ENCODE measurements around the gene ZC3HAV1L.

ZC3HAV1L gene

DNA sequence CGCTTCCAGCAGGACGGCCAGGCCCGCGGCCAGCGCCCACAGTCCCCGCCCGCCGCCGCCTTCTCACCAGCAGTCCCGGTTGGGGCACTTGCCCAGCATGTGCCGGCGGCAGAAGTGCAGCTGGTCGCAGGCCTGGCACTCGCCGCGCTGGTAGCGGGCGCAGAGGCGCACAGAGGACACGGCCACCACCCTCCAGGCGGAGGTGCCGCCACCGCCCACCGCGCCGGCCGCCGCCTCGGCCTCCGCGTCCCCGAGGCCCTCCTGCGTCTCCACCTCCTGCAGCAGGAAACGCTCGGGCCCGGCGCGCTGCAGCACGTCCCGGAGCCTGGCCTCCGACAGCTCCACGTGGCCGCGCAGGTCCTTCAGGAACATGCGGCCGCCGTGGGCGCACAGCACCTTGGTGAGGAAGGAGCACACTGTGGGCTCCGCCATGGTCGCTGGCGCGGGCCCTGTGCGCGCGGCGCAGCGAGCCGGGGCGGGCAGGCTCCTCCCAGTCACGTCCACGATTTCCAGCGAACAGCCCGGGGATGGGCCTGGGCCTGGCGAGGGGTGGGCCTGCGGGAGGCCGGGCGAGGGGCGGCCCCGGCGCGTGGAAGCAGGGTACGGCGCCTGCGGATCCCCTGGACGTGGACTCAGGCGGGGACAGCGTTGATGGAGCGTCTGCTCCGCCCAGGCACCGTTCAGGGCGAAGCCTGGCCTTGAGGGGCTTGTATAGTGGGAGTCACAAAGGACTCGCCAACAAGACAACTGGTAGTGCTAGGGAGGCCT lies at the start of gene ZC3HAV1L:
TSS of gene ZC3HAV1L (minus strand) at position 457 of the 768 bp plus-strand sequence. CDS start at position 432, 25 bp downstream.
- H3K4me1 Mint-ChIP-seq: no peaks in the 10 kb centered on the region
- H3K36me3 Mint-ChIP-seq (ENCODE audit: low read depth): no peaks in the 10 kb centered on the region
- peaks cover 4% of the 10 kb centered on the region for H3K27me3 Mint-ChIP-seq (ENCODE audit: low read depth)
- H3K27ac Mint-ChIP-seq: no peak within 1 kb of the TSS
- peak within 1 kb of the TSS in 1 of 3 experiments; percentile 23 for H3K4me3 Mint-ChIP-seq
- TF ChIP-seq, protein P1, sequence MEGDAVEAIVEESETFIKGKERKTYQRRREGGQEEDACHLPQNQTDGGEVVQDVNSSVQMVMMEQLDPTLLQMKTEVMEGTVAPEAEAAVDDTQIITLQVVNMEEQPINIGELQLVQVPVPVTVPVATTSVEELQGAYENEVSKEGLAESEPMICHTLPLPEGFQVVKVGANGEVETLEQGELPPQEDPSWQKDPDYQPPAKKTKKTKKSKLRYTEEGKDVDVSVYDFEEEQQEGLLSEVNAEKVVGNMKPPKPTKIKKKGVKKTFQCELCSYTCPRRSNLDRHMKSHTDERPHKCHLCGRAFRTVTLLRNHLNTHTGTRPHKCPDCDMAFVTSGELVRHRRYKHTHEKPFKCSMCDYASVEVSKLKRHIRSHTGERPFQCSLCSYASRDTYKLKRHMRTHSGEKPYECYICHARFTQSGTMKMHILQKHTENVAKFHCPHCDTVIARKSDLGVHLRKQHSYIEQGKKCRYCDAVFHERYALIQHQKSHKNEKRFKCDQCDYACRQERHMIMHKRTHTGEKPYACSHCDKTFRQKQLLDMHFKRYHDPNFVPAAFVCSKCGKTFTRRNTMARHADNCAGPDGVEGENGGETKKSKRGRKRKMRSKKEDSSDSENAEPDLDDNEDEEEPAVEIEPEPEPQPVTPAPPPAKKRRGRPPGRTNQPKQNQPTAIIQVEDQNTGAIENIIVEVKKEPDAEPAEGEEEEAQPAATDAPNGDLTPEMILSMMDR (IDR thresholded peaks at IDR 0.05; ENCODE audit: unreplicated experiment in 3 of 3): no peak
- H3K9me3 Mint-ChIP-seq: peaks cover 5% of the 10 kb centered on the region

- H3K9me3 Mint-ChIP-seq: peaks cover 8% of the 10 kb centered on the region
- H3K27me3 Mint-ChIP-seq (ENCODE audit: low read depth): no peaks in the 10 kb centered on the region
- no peak overlapping the region for H3K4me3 Mint-ChIP-seq
- peaks cover 41% of the 10 kb centered on the region for H3K36me3 Mint-ChIP-seq (ENCODE audit: low read depth)
- H3K4me1 Mint-ChIP-seq: no peaks in the 10 kb centered on the region
- TF ChIP-seq, protein P1 (IDR thresholded peaks at IDR 0.05; ENCODE audit: unreplicated experiment in 3 of 3): no peak
- no peak overlapping the region for H3K27ac Mint-ChIP-seq
Observed at GRCh38 chr7:139084709-139085108, 48.9 kb upstream of the ZC3HAV1L start.

DNA sequence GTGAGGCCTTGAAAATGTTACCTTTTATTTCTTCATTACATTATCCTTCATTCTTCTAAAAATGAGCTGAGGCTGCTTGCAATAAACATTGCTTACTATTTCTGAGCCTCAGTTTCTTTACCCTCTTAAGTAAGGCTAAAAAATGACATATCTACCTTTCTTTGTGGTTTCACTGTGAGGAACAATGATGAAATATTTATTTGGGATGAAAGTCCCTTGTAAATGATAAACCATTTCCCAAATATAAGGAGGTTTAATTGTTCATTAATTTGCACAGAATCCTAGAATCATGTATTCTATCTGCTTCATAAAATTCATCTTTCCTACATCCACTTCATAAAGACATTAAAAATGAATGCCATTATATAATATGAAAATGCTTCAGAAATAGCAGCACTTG lies 45.7 kb upstream of the ZC3HAV1L start:
- H3K27ac Mint-ChIP-seq: no peak overlapping the region
- no peaks in the 10 kb centered on the region for H3K9me3 Mint-ChIP-seq
- H3K4me3 Mint-ChIP-seq: no peak overlapping the region
- no peaks in the 10 kb centered on the region for H3K27me3 Mint-ChIP-seq (ENCODE audit: low read depth)
- TF ChIP-seq, protein P1 (IDR thresholded peaks at IDR 0.05; ENCODE audit: unreplicated experiment in 3 of 3): no peak
- H3K4me1 Mint-ChIP-seq: no peaks in the 10 kb centered on the region
- peaks cover 19% of the 10 kb centered on the region for H3K36me3 Mint-ChIP-seq (ENCODE audit: low read depth)

DNA sequence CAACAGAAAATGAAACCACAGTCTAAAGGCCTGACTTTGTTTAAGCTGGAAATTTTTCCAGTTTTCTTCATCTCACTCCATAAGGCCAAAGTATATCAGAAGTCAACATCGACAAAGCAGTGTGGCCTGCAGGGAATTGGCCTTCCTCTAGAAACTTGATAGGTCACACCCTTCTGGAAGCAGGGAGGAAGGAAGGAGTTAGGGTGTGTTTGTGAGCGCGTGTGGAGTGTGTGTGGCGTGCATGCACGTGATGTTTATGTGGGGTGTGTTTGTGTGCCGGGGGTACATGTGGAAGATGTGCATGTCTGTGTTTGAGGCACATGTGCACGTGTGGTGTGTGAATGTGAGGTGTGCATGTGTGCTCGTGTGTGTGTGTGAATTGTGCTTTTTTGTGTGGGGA lies 45.1 kb upstream of the ZC3HAV1L start:
- Mint-ChIP-seq H3K9me3 (no peaks in the 10 kb centered on the region), H3K4me3 (no peak overlapping the region)

GRCh38 chr7:139079861-139080260 lies 44.0 kb upstream of the ZC3HAV1L start:
- no peaks in the 10 kb centered on the region for H3K4me1 Mint-ChIP-seq
- no peaks in the 10 kb centered on the region for H3K9me3 Mint-ChIP-seq
- no peak overlapping the region for H3K4me3 Mint-ChIP-seq
- no peak overlapping the region for H3K27ac Mint-ChIP-seq
- TF ChIP-seq, protein P1 (IDR thresholded peaks at IDR 0.05; ENCODE audit: unreplicated experiment in 3 of 3): no peak
- H3K27me3 Mint-ChIP-seq (ENCODE audit: low read depth): no peaks in the 10 kb centered on the region
- peaks cover 14% of the 10 kb centered on the region for H3K36me3 Mint-ChIP-seq (ENCODE audit: low read depth)

More for the DNA sequence above, 45.1 kb upstream of the ZC3HAV1L start:
- Mint-ChIP-seq H3K27me3 (ENCODE audit: low read depth) (no peaks in the 10 kb centered on the region), H3K36me3 (ENCODE audit: low read depth) (peaks cover 15% of the 10 kb centered on the region), H3K27ac (no peak overlapping the region), H3K4me1 (no peaks in the 10 kb centered on the region)
- TF ChIP-seq, protein P1 (IDR thresholded peaks at IDR 0.05; ENCODE audit: unreplicated experiment in 3 of 3): no peak

GRCh38 chr7:139078911-139079310 lies 43.1 kb upstream of the ZC3HAV1L start:
- TF ChIP-seq, protein P1 (IDR thresholded peaks at IDR 0.05; ENCODE audit: unreplicated experiment in 3 of 3): no peak
- H3K4me1 Mint-ChIP-seq: no peaks in the 10 kb centered on the region
- H3K9me3 Mint-ChIP-seq: no peaks in the 10 kb centered on the region
- no peaks in the 10 kb centered on the region for H3K27me3 Mint-ChIP-seq (ENCODE audit: low read depth)
- no peak overlapping the region for H3K4me3 Mint-ChIP-seq
- H3K27ac Mint-ChIP-seq: peak overlapping the region in 1 of 3 experiments; percentile 7
- peaks cover 11% of the 10 kb centered on the region for H3K36me3 Mint-ChIP-seq (ENCODE audit: low read depth)
